ENCODE measurements around the gene KCNC4.

KCNC4 gene

DNA sequence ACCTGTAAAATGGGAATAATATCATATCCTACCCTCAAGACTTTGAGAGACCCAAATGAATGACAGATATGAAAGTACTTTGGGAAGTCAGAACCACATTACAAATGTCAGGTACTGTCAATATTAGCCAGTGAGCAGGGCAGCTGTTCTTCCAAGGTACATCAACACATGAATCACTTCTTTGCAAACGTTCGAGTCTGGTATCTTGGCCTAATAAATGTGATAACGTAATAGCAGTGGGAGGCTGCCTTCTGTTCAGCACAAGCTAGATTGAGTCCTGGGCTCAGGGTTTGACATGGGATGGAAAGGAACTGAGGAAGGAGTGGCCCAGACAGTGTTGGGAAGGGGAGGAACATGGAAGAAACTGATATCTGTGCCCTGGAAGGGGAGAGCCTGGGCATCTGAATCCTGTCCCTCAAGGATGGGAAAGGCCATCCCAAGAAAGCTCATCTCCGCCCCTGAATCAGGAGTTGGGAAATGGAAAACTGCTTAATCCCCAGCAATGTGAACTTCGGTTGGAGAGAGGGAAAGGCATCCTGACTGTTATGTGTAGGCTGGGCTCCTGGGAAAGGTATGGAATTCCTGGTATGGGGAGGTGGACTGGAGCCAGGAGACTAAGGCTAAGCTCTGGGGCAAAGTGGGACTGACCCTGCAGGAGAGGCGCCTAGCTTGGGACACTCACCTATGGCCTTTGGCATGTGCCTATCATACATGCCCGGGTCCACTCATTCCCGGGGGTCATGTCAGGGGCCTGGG lies 14.3 kb downstream of the KCNC4 start:
- TF ChIP-seq, protein P1, sequence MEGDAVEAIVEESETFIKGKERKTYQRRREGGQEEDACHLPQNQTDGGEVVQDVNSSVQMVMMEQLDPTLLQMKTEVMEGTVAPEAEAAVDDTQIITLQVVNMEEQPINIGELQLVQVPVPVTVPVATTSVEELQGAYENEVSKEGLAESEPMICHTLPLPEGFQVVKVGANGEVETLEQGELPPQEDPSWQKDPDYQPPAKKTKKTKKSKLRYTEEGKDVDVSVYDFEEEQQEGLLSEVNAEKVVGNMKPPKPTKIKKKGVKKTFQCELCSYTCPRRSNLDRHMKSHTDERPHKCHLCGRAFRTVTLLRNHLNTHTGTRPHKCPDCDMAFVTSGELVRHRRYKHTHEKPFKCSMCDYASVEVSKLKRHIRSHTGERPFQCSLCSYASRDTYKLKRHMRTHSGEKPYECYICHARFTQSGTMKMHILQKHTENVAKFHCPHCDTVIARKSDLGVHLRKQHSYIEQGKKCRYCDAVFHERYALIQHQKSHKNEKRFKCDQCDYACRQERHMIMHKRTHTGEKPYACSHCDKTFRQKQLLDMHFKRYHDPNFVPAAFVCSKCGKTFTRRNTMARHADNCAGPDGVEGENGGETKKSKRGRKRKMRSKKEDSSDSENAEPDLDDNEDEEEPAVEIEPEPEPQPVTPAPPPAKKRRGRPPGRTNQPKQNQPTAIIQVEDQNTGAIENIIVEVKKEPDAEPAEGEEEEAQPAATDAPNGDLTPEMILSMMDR (IDR thresholded peaks at IDR 0.05; ENCODE audit: insufficient read depth, missing control alignments): no peak
- FAIRE-seq: no peak

GRCh38 chr1:110225212-110225611 lies 15.1 kb downstream of the KCNC4 start:
- no peak for DNase-seq (ENCODE audit: insufficient read length, low spot score)
- TF ChIP-seq, protein P1 (IDR thresholded peaks at IDR 0.05; ENCODE audit: insufficient read depth, missing control alignments): no peak
- FAIRE-seq: no peak

More for the DNA sequence above, 14.3 kb downstream of the KCNC4 start:
- no peak for DNase-seq (ENCODE audit: insufficient read length, low spot score)

DNA sequence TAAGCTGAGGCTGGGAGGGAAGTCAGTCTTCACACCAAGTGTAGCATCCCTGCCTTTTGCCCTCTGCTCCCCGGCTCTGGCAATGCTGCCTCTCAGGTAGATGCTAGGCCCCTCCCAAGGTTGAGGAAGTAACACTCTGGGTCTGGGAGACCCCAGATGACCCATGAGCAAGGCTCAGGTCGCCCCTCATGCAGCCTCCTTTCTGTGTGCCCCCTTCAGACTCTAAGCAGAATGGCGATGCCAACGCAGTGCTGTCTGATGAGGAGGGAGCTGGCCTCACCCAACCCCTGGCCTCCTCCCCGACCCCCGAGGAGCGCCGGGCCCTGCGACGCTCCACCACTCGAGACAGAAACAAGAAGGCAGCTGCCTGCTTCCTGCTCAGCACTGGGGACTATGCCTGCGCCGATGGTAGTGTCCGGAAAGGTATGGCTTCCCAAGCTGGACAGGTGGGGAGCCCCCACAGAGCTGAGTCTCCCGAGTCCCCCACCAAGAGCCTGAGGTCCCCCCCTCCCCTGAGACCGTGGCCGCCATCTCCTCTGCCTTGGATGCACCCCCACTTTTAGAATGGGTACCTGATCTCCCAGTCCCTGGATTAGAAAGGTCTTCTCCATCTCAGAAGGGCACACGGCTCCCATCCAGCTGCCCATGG lies 15.8 kb downstream of the KCNC4 start:
- FAIRE-seq: no peak
- TF ChIP-seq, protein P1 (IDR thresholded peaks at IDR 0.05; ENCODE audit: insufficient read depth, missing control alignments): no peak
- no peak for DNase-seq (ENCODE audit: insufficient read length, low spot score)

GRCh38 chr1:110227774-110228173 lies 17.7 kb downstream of the KCNC4 start:
- no peak for DNase-seq (ENCODE audit: insufficient read length, low spot score)
- TF ChIP-seq, protein P1 (IDR thresholded peaks at IDR 0.05; ENCODE audit: insufficient read depth, missing control alignments): no peak
- FAIRE-seq: no peak

DNA sequence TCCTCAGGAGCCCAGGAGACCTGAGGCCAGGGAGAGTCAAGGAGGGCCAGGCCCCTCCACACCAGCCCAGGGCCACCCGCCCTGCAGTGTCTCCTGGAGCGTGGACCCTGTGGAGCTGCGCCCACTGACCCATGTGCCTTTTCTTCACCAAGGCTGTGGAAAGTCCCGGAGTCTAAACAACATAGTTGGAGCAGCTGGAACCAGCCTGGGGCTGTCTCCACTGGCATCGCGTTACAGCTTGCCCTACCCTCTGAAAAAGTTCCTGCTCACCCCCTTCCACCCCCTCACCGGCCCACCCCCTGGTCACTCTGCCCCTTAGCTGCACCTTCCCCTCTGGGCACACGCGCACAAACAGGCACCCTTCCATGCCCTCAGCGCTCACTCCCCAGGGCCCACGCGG lies 18.3 kb downstream of the KCNC4 start:
- no peak for FAIRE-seq
- TF ChIP-seq, protein P1 (IDR thresholded peaks at IDR 0.05; ENCODE audit: insufficient read depth, missing control alignments): no peak
- no peak for DNase-seq (ENCODE audit: insufficient read length, low spot score)

DNA sequence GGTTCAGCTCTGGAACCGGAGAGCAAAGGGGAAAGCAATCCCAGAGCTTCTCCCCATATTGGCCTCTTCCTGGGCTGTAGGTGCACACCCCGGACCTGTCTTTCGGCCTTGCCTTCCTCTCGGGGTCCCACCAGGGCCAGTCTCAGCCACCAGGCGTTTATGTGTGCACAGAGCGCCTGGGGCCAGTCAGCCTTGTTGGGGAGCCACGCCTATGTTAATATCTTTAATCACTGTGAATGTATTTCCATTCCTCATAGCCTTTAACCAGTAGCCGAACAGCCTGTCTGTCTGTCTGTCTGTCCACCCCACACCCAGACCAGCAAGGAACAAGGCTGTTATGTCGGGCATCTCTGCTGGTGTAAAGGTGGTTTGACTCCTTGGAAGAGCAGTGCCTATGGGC lies 18.8 kb downstream of the KCNC4 start:
- FAIRE-seq (no peak), DNase-seq (ENCODE audit: insufficient read length, low spot score) (no peak)
- TF ChIP-seq, protein P1 (IDR thresholded peaks at IDR 0.05; ENCODE audit: insufficient read depth, missing control alignments): no peak
